IMR-90 (cell line): ENCODE results near the gene SEMA4A. TPM values are rescaled to one million over a fixed set of nuclear protein-coding genes. Genes with fewer than 3 reads are reported as not detected.

Experiments used
- ATAC-seq: fragments of 200-7000 bp; cut with Tn5 transposase; 2 replicates; pipeline ENCODE4 v1.9.1; 2020; ENCODE audit warnings: low read depth, mild to moderate bottlenecking, moderate library complexity
- BruUV-seq: library from RNA; stranded (reverse); fragments of 400-500 nt; replicated peaks from 2 replicates; lab custom pipeline; 2021; lab: Mats Ljungman, UMichigan
- CTCF ChIA-PET: fragments of 300-600 bp; formaldehyde crosslinking; extraction: SDS; loops from one replicate; lab custom pipeline; 2021; ENCODE audit warnings: antibody characterized with exemption; lab: Yijun Ruan, JAX
- POLR2A ChIA-PET: fragments of 300-600 bp; sonication (Branson Sonifier 250); formaldehyde crosslinking; loops from one replicate; lab custom pipeline; 2022; ENCODE audit warnings: antibody characterized with exemption; ENCODE audit not compliant: unreplicated experiment; lab: Charles Lee
- DNase-seq: peaks from one replicate; pipeline ENCODE4 v3.0.0; 2013
- H2AFZ ChIP-seq: replicated peaks from 2 replicates; pipeline ENCODE3; 2013; ENCODE audit warnings: low read length, mild to moderate bottlenecking; ENCODE audit not compliant: poor library complexity
- H2AK5ac ChIP-seq: 2 replicates; pipeline ENCODE4 v1.6.1; 2013; ENCODE audit warnings: low read depth, low read length, inconsistent platforms
- H2AK9ac ChIP-seq: replicated peaks from 2 replicates; pipeline ENCODE3; 2013; ENCODE audit warnings: mild to moderate bottlenecking, low read depth, low read length, moderate library complexity; ENCODE audit not compliant: poor library complexity
- H2BK120ac ChIP-seq: 2 replicates; pipeline ENCODE4 v1.6.1; 2013; ENCODE audit warnings: low read depth, low read length, inconsistent platforms
- H2BK15ac ChIP-seq: 3 replicates; pipeline ENCODE4 v1.6.1; 2013; ENCODE audit warnings: low read depth, low read length, inconsistent platforms
- H2BK20ac ChIP-seq: 2 replicates; pipeline ENCODE4 v1.6.1; 2013; ENCODE audit warnings: low read depth, mild to moderate bottlenecking, inconsistent platforms, low read length, moderate library complexity
- H2BK5ac ChIP-seq: 2 replicates; pipeline ENCODE4 v1.6.1; 2013; ENCODE audit warnings: mild to moderate bottlenecking, low read depth, low read length, inconsistent platforms; ENCODE audit not compliant: poor library complexity, severe bottlenecking
- H3K14ac ChIP-seq: replicated peaks from 2 replicates; pipeline ENCODE4 v1.6.1; 2013; ENCODE audit warnings: low read depth, low read length, inconsistent platforms
- H3K18ac ChIP-seq: 2 replicates; pipeline ENCODE4 v1.6.1; 2013; ENCODE audit warnings: low read depth, low read length, control low read depth
- H3K23ac ChIP-seq: 2 replicates; pipeline ENCODE4 v1.6.1; 2013; ENCODE audit warnings: low read depth, low read length, inconsistent platforms
- H3K27ac ChIP-seq: 2 replicates; pipeline ENCODE4 v1.5.1; 2013; ENCODE audit warnings: mild to moderate bottlenecking, control low read depth, low read length; ENCODE audit not compliant: insufficient read depth
- H3K27me3 ChIP-seq: 2 replicates; pipeline ENCODE4 v1.6.1; 2013; ENCODE audit warnings: low read length; ENCODE audit not compliant: control insufficient read depth, insufficient read depth
- H3K36me3 ChIP-seq: 2 replicates; pipeline ENCODE4 v1.6.1; 2013; ENCODE audit warnings: low read length, mixed read lengths; ENCODE audit not compliant: control insufficient read depth, insufficient read depth
- H3K4ac ChIP-seq: 2 replicates; pipeline ENCODE4 v1.6.1; 2013; ENCODE audit warnings: low read depth, low read length, inconsistent platforms
- H3K4me1 ChIP-seq: 2 replicates; pipeline ENCODE4 v1.6.1; 2013; ENCODE audit warnings: low read length, mixed read lengths; ENCODE audit not compliant: control insufficient read depth, insufficient read depth
- H3K4me2 ChIP-seq: 2 replicates; pipeline ENCODE4 v1.6.1; 2013; ENCODE audit warnings: low read depth, mild to moderate bottlenecking, control low read depth, low read length, moderate library complexity
- H3K4me3 ChIP-seq: 2 replicates; pipeline ENCODE4 v1.5.1; 2013; ENCODE audit warnings: low read depth, mild to moderate bottlenecking, control low read depth, low read length, moderate library complexity; ENCODE audit not compliant: insufficient read depth
- H3K56ac ChIP-seq: 2 replicates; pipeline ENCODE4 v1.6.1; 2013; ENCODE audit warnings: low read length, inconsistent platforms; ENCODE audit not compliant: insufficient read depth; ENCODE audit errors: extremely low read depth
- H3K79me1 ChIP-seq, 2 experiments: 2 replicates each; pipeline ENCODE4 v1.6.1; 2013; ENCODE audit warnings: low read length in 2 of 2, inconsistent platforms in 1 of 2, low read depth in 1 of 2
- H3K9ac ChIP-seq: 2 replicates; pipeline ENCODE4 v1.6.1; 2013; ENCODE audit warnings: low read depth, low read length, control low read depth
- H3K9me1 ChIP-seq: 2 replicates; pipeline ENCODE4 v1.6.1; 2013; ENCODE audit warnings: low read length, inconsistent platforms; ENCODE audit not compliant: insufficient read depth
- H3K9me3 ChIP-seq: 2 replicates; pipeline ENCODE4 v1.6.1; 2013; ENCODE audit warnings: low read length; ENCODE audit not compliant: control insufficient read depth, insufficient read depth
- H4K20me1 ChIP-seq: 2 replicates; pipeline ENCODE4 v1.6.1; 2013; ENCODE audit warnings: low read length, inconsistent platforms; ENCODE audit not compliant: insufficient read depth
- H4K5ac ChIP-seq: 2 replicates; pipeline ENCODE4 v1.6.1; 2013; ENCODE audit warnings: mild to moderate bottlenecking, low read depth, low read length, control low read depth
- H4K8ac ChIP-seq, 2 experiments: 2 replicates each; pipeline ENCODE4 v1.6.1; 2013; ENCODE audit warnings: low read depth in 2 of 2, low read length in 2 of 2, control low read depth in 1 of 2, inconsistent platforms in 1 of 2
- H4K91ac ChIP-seq: 2 replicates; pipeline ENCODE4 v1.6.1; 2013; ENCODE audit warnings: low read depth, low read length, inconsistent platforms; ENCODE audit not compliant: insufficient read depth
- BHLHE40 ChIP-seq: fragments of 150-350 bp; IDR thresholded peaks from 2 replicates; pipeline ENCODE4 v1.6.1; 2016; ENCODE audit warnings: mild to moderate bottlenecking, low read depth, low read length
- POLR2A ChIP-seq: IDR thresholded peaks from 2 replicates; pipeline ENCODE4 v1.6.1; 2012; ENCODE audit warnings: mild to moderate bottlenecking, low read depth, low read length
- WGBS, 2 experiments: methylation state at CpG; one replicate each; pipeline versions ENCODE4 v1.1.5 to v1.1.7; 2013; ENCODE audit warnings: missing lambda C conversion rate in 2 of 2; ENCODE audit not compliant: insufficient read length in 1 of 2; ENCODE audit errors: extremely low coverage in 2 of 2; 5-methylcytosine and 5-hydroxymethylcytosine counted together
- dilution Hi-C: fragments of 300-500 bp; cut with HindIII; formaldehyde crosslinking; loops from one replicate; pipeline ENCODE4 v1.14.3; 2018; ENCODE audit warnings: low sequenced_read_pairs; ENCODE audit not compliant: unreplicated experiment
- in situ Hi-C: fragments of 300-500 bp; cut with MboI; formaldehyde crosslinking; loops from 3 replicates; pipeline ENCODE4 v1.14.3; 2019; ENCODE audit warnings: low sequenced_read_pairs, inconsistent platforms, mixed read lengths
- intact Hi-C: fragments of 100-400 bp; cut with micrococcal nuclease; formaldehyde crosslinking; loops from 2 replicates; pipeline ENCODE4 v1.10.0; 2022
- polyA plus RNA-seq, 3 experiments: library from polyadenylated mRNA; depleted of rRNA; stranded (reverse); fragments of >200 nt; gene quantifications; 2 replicates each; pipeline ENCODE4 v1.2.3, GENCODE V29; 2012; ENCODE audit warnings: low replicate concordance in 1 of 3
- total RNA-seq: library from RNA; depleted of rRNA; stranded (reverse); fragments of >200 nt; gene quantifications from 2 replicates; pipeline ENCODE4 v1.2.3, GENCODE V29; 2012

Gene SEMA4A
- total and polyA plus RNA-seq, 2 of the 4 experiments (the other 2 are of a cell fraction) = 0.18 to 0.86 TPM

GRCh38 chr1:156145650-156146019 lies 7.8 kb upstream of the SEMA4A start:
- H3K9me1 ChIP-seq = 0 out of 2 replicates have a peak, but pooled peaks cover 8% of the 10 kb centered on the region
- TF ChIP-seq BHLHE40 (no peak), POLR2A (0 out of 2 replicates have a peak, but pooled peaks have one; percentile 10)
- POLR2A ChIA-PET = no interaction called here
- 92% methylated on average over 2 of the region's 2 CpGs; no CpG with 5 or more reads in 1 of the 2 experiments for WGBS, 2 experiments
- no peak overlapping the region for H2AFZ ChIP-seq
- no TSS peak for BruUV-seq
- H4K91ac ChIP-seq = no peak overlapping the region
- H3K79me1 ChIP-seq = peaks cover 0 to 16% of the 10 kb centered on the region in 2 experiments; a peak in 2 of 4 replicates
- no peak overlapping the region for H3K27ac ChIP-seq
- peaks cover 7% of the 10 kb centered on the region for H3K36me3 ChIP-seq
- H2AK9ac ChIP-seq = no peak overlapping the region
- H2BK5ac ChIP-seq = no peak overlapping the region
- intact Hi-C loops = loop anchor here (1.0 to 2.0 kb wide), 3 partner anchors 47 to 174 kb away; no protein-coding TSS in a partner anchor
- H3K23ac ChIP-seq = no peak overlapping the region
- H4K20me1 ChIP-seq = peaks cover 22% of the 10 kb centered on the region
- in situ Hi-C loops = loop anchor here (5.0 kb wide), 1 partner anchor 82 kb away; no protein-coding TSS in a partner anchor
- CTCF ChIA-PET = interaction anchor here (0.7 to 1.0 kb wide), 6 partner anchors 18 to 88 kb away, joined by 3 to 7 read pairs (median 3); no protein-coding TSS in a partner anchor
- H4K8ac ChIP-seq = no peak overlapping the region
- H3K56ac ChIP-seq = no peak overlapping the region
- dilution Hi-C loops = no loop called here
- no peak overlapping the region for H4K5ac ChIP-seq
- H3K14ac ChIP-seq = no peak overlapping the region
- H2BK20ac ChIP-seq = no peak overlapping the region
- H3K9me3 ChIP-seq = no peaks in the 10 kb centered on the region
- H3K4ac ChIP-seq = no peak overlapping the region
- no peak overlapping the region for H2BK15ac ChIP-seq
- H2BK120ac ChIP-seq = no peak overlapping the region
- DNase-seq = no peak
- no peak overlapping the region for H2AK5ac ChIP-seq
- peaks cover 14% of the 10 kb centered on the region; the same call in 1 of the 2 replicates for H3K27me3 ChIP-seq
- H3K18ac ChIP-seq = no peak overlapping the region
- no peak overlapping the region for H3K4me2 ChIP-seq
- H3K4me1 ChIP-seq = peaks cover 15% of the 10 kb centered on the region; the same call in 1 of the 2 replicates
- H3K4me3 ChIP-seq = no peak overlapping the region
- H3K9ac ChIP-seq = no peak overlapping the region
- no peak for ATAC-seq
